GM12801 (cell line): ENCODE measurements around the gene NDFIP2.

Experiments used
- CTCF ChIP-seq: IDR thresholded peaks from one replicate; pipeline ENCODE4 v1.5.1; 2011; ENCODE audit warnings: control low read depth; ENCODE audit not compliant: insufficient read length; ENCODE audit errors: extremely low read depth

The NDFIP2 gene

GRCh38 chr13:79470666-79471065 lies 10.3 kb upstream of the NDFIP2 start:
- no peak for TF ChIP-seq CTCF

- TF ChIP-seq CTCF, result no peak
Observed at GRCh38 chr13:79475569-79475968, 5.4 kb upstream of the NDFIP2 start.

GRCh38 chr13:79477968-79478367 lies 3.0 kb upstream of the NDFIP2 start:
- TF ChIP-seq CTCF, result no peak

GRCh38 chr13:79479882-79480281 lies 1.1 kb upstream of the NDFIP2 start:
- TF ChIP-seq CTCF, result no peak

- TF ChIP-seq CTCF, result no peak
Observed at GRCh38 chr13:79481685-79482052, 714 bp downstream of the NDFIP2 start.

- TF ChIP-seq CTCF, result no peak
Observed at GRCh38 chr13:79482281-79482970, 1.5 kb downstream of the NDFIP2 start.

- no peak for TF ChIP-seq CTCF
Observed at GRCh38 chr13:79483086-79483706, 2.2 kb downstream of the NDFIP2 start.
